Endothelial cell of umbilical vein (primary cell): ENCODE results near the gene SYDE2. TPM values are rescaled to one million over a fixed set of nuclear protein-coding genes. Genes with fewer than 3 reads are reported as not detected.
A peak's percentile ranks its signal among the peaks of the same experiment; 100 is the strongest.

Experiments used
- BruUV-seq: library from RNA; stranded (reverse); fragments of 400-500 nt; replicated peaks from 2 replicates; lab custom pipeline; 2021; lab: Mats Ljungman, UMichigan
- CTCF ChIA-PET: fragments of 300-600, 350-600 bp; sonication (Branson Sonifier 250); formaldehyde crosslinking; loops from one replicate; lab custom pipeline; 2021; ENCODE audit warnings: antibody characterized with exemption, inconsistent platforms; lab: Charles Lee
- POLR2A ChIA-PET: fragments of 300-600, 350-600 bp; sonication (Branson Sonifier 250); formaldehyde crosslinking; loops from one replicate; lab custom pipeline; 2021; ENCODE audit warnings: antibody characterized with exemption, inconsistent platforms; lab: Charles Lee
- DNase-seq: peaks from one replicate; pipeline ENCODE4 v3.0.0-alpha.2; 2011; ENCODE audit warnings: low read depth, low spot score
- FAIRE-seq: peaks from 2 replicates; lab custom pipeline; 2011; peaks lifted over from hg19 to GRCh38; lab: Jason Lieb, UNC
- H2AFZ ChIP-seq: 2 replicates; pipeline ENCODE4 v1.6.0; 2012; ENCODE audit warnings: low read depth, low read length, control low read depth, inconsistent platforms
- H3K27ac ChIP-seq: 2 replicates; pipeline ENCODE4 v1.5.1; 2011; ENCODE audit warnings: low read depth, mild to moderate bottlenecking, control low read depth, low read length, moderate library complexity; ENCODE audit not compliant: insufficient read depth
- H3K27me3 ChIP-seq, 2 experiments: 2 replicates each; pipeline versions ENCODE4 v1.6.0 to v1.6.1; 2011; ENCODE audit warnings: low read length in 2 of 2, mixed read lengths in 1 of 2; ENCODE audit not compliant: control insufficient read depth in 2 of 2, insufficient read depth in 2 of 2
- H3K36me3 ChIP-seq, 2 experiments: 2 replicates in 1 of 2; 3 replicates in 1 of 2; pipeline ENCODE4 v1.5.1; 2011; ENCODE audit warnings: low read length in 2 of 2, mild to moderate bottlenecking in 1 of 2, moderate library complexity in 1 of 2; ENCODE audit not compliant: control insufficient read depth in 2 of 2, insufficient read depth in 2 of 2; ENCODE audit errors: extremely low read depth in 1 of 2
- H3K4me1 ChIP-seq: 3 replicates; pipeline ENCODE4 v1.5.1; 2011; ENCODE audit warnings: mild to moderate bottlenecking, low read length; ENCODE audit not compliant: control insufficient read depth, insufficient read depth; ENCODE audit errors: extremely low read depth
- H3K4me2 ChIP-seq: 2 replicates; pipeline ENCODE4 v1.6.1; 2011; ENCODE audit warnings: low read length, control low read depth, mixed read lengths; ENCODE audit not compliant: insufficient read depth
- H3K4me3 ChIP-seq, 3 experiments: fragments of 200-600 bp in 1 of 3; sonication (generic), shearing (Covaris generic) in 1 of 3; replicated peaks in 1 of 3; 2 replicates each; pipeline ENCODE4 v1.5.1; 2011 to 2016; ENCODE audit warnings: control low read depth in 3 of 3, low read length in 3 of 3, mild to moderate bottlenecking in 2 of 3, inconsistent platforms in 1 of 3, low read depth in 1 of 3, moderate library complexity in 1 of 3; ENCODE audit not compliant: insufficient read depth in 1 of 3
- H3K79me2 ChIP-seq: 2 replicates; pipeline ENCODE4 v1.6.0; 2012; ENCODE audit warnings: low read length, inconsistent platforms; ENCODE audit not compliant: control insufficient read depth, insufficient read depth
- H3K9ac ChIP-seq: replicated peaks from 2 replicates; pipeline ENCODE3; 2011; ENCODE audit warnings: low read length, control low read depth; ENCODE audit not compliant: insufficient read depth; ENCODE audit errors: extremely low read depth
- H3K9me1 ChIP-seq: replicated peaks from 3 replicates; pipeline ENCODE4 v1.6.0; 2011; ENCODE audit warnings: mild to moderate bottlenecking, low read length; ENCODE audit not compliant: control insufficient read depth, insufficient read depth; ENCODE audit errors: extremely low read depth
- H3K9me3 ChIP-seq: replicated peaks from 2 replicates; pipeline ENCODE4 v1.5.1; 2012; ENCODE audit warnings: low read length, inconsistent platforms; ENCODE audit not compliant: control insufficient read depth, insufficient read depth
- H4K20me1 ChIP-seq: replicated peaks from 2 replicates; pipeline ENCODE3; 2011; ENCODE audit warnings: mild to moderate bottlenecking, low read length; ENCODE audit not compliant: control insufficient read depth, insufficient read depth; ENCODE audit errors: extremely low read depth
- EZH2 ChIP-seq: IDR thresholded peaks from 2 replicates; pipeline ENCODE4 v1.6.1; 2012; ENCODE audit warnings: borderline replicate concordance, low read depth, mild to moderate bottlenecking, moderate library complexity, low read length, inconsistent platforms; ENCODE audit not compliant: severe bottlenecking
- FOS ChIP-seq: IDR thresholded peaks from 2 replicates; pipeline ENCODE4 v1.6.1; 2011; ENCODE audit warnings: mild to moderate bottlenecking, low read length, moderate library complexity, borderline replicate concordance; ENCODE audit not compliant: insufficient read depth
- GATA2 ChIP-seq: IDR thresholded peaks from 2 replicates; pipeline ENCODE4 v1.7.0; 2011; ENCODE audit warnings: low read depth, mild to moderate bottlenecking, moderate library complexity, mixed read lengths, low read length; ENCODE audit not compliant: insufficient read length, insufficient read depth
- JUN ChIP-seq: IDR thresholded peaks from 2 replicates; pipeline ENCODE4 v1.6.1; 2011; ENCODE audit warnings: borderline replicate concordance, low read depth; ENCODE audit not compliant: insufficient read length, insufficient read depth
- MYC ChIP-seq: IDR thresholded peaks from one replicate; pipeline ENCODE4 v1.6.1; 2011; ENCODE audit warnings: mild to moderate bottlenecking, low read depth, low read length
- POLR2A ChIP-seq: IDR thresholded peaks from 2 replicates; pipeline ENCODE4 v1.6.1; 2012; ENCODE audit warnings: low read depth, mild to moderate bottlenecking, control low read depth, low read length
- POLR2AphosphoS5 ChIP-seq: IDR thresholded peaks from 2 replicates; pipeline ENCODE4 v1.6.1; 2012; ENCODE audit warnings: low read depth, mild to moderate bottlenecking, control low read depth, low read length, moderate library complexity; ENCODE audit not compliant: insufficient read depth
- dilution Hi-C: fragments of 300-500 bp; cut with MboI; formaldehyde crosslinking; loops from one replicate; pipeline ENCODE4 v1.15.0; 2019; ENCODE audit warnings: low sequenced_read_pairs; ENCODE audit not compliant: extremely low pct_ligation_motif_present
- intact Hi-C: fragments of 100-400 bp; cut with micrococcal nuclease; formaldehyde crosslinking; loops from one replicate; pipeline ENCODE4 v1.10.0; 2022
- polyA plus RNA-seq, 4 experiments: library from polyadenylated mRNA; depleted of rRNA in 3 of 4; stranded (reverse) in 3 of 4; unstranded in 1 of 4; fragments of >200 nt; gene quantifications; 2 replicates each; pipeline versions ENCODE4 v1.2.1 to v1.2.3, GENCODE V29; 2011 to 2012; ENCODE audit warnings: missing spikeins in 1 of 4
- total RNA-seq: library from RNA; stranded (reverse); gene quantifications from 2 replicates; pipeline ENCODE4 v1.2.3, GENCODE V29; 2021
- TF ChIP-seq, protein P1 (sequence below): IDR thresholded peaks from 2 replicates; pipeline ENCODE4 v1.6.1; 2011; ENCODE audit not compliant: insufficient read depth, insufficient read length
- TF ChIP-seq, protein P2 (sequence below), 2 donors: IDR thresholded peaks; 1 replicate in 1 of 2; 2 replicates in 1 of 2; pipeline ENCODE4 v1.5.1; 2011; ENCODE audit warnings: low read length in 2 of 2, mild to moderate bottlenecking in 2 of 2, moderate library complexity in 2 of 2, control low read depth in 1 of 2, inconsistent platforms in 1 of 2, low read depth in 1 of 2; ENCODE audit not compliant: insufficient read depth in 1 of 2; ENCODE audit errors: extremely low read depth in 1 of 2

Gene SYDE2
- total and polyA plus RNA-seq, 2 donors (not counting 3 experiments of a cell fraction or from before 2014, with no cell fraction given): 0.52 to 3.1 TPM

DNA sequence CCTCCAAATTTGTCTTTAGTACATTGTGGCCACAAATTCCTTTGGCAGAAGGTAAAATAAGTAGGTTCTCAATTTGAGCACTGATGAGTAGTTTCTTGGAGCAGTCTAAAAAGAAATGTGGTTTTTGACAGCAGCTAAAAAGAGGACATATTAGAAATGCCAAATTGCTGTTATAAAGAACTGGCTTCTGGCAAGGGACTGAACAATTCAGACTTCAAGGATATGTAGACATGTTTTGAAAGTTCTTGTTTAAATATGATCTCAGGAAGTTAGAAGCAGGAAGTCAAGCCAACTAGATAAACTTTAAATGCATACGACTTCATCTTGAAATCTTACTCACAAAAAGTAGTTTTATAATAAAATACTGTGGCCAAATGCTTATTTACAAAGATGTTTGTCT lies 39.8 kb upstream of the SYDE2 start:
- DNase-seq: peak; percentile 39
- peaks cover 4 to 7% of the 10 kb centered on the region in 2 experiments for H3K27me3 ChIP-seq
- ChIA-PET CTCF (interaction anchor here (1.0 to 3.0 kb wide), 8 partner anchors 10 to 297 kb away, joined by 3 to 26 read pairs (median 6); partner anchors contain the start of gene C1orf52), POLR2A (no interaction called here)
- no peaks in the 10 kb centered on the region for H3K9me3 ChIP-seq
- intact Hi-C loops: loop anchor here (5.0 kb wide), 1 partner anchor 38 kb away; the partner anchor contains the start of gene SYDE2
- dilution Hi-C loops: no loop called here
- peaks cover 11% of the 10 kb centered on the region for H3K4me1 ChIP-seq
- no peaks in the 10 kb centered on the region for H3K79me2 ChIP-seq
- H3K4me2 ChIP-seq: no peak overlapping the region
- peak; percentile 79 for FAIRE-seq
- BruUV-seq: no TSS peak
- H3K9me1 ChIP-seq: no peaks in the 10 kb centered on the region
- H3K9ac ChIP-seq: no peak overlapping the region
- no peak overlapping the region for H3K4me3 ChIP-seq
- no peaks in the 10 kb centered on the region for H3K36me3 ChIP-seq
- H4K20me1 ChIP-seq: no peaks in the 10 kb centered on the region
- peak overlapping the region; percentile 25 for H2AFZ ChIP-seq
- TF ChIP-seq MYC (no peak), EZH2 (no peak), GATA2 (no peak), JUN (no peak), FOS (no peak), POLR2AphosphoS5 (no peak), POLR2A (no peak)
- TF ChIP-seq, protein P1, sequence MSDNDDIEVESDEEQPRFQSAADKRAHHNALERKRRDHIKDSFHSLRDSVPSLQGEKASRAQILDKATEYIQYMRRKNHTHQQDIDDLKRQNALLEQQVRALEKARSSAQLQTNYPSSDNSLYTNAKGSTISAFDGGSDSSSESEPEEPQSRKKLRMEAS: no peak
- TF ChIP-seq, protein P2, sequence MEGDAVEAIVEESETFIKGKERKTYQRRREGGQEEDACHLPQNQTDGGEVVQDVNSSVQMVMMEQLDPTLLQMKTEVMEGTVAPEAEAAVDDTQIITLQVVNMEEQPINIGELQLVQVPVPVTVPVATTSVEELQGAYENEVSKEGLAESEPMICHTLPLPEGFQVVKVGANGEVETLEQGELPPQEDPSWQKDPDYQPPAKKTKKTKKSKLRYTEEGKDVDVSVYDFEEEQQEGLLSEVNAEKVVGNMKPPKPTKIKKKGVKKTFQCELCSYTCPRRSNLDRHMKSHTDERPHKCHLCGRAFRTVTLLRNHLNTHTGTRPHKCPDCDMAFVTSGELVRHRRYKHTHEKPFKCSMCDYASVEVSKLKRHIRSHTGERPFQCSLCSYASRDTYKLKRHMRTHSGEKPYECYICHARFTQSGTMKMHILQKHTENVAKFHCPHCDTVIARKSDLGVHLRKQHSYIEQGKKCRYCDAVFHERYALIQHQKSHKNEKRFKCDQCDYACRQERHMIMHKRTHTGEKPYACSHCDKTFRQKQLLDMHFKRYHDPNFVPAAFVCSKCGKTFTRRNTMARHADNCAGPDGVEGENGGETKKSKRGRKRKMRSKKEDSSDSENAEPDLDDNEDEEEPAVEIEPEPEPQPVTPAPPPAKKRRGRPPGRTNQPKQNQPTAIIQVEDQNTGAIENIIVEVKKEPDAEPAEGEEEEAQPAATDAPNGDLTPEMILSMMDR (IDR thresholded peaks at IDR 0.05; ENCODE audit: extremely low read depth in 1 of 2, insufficient read depth in 1 of 2, low read depth in 1 of 2, low read length in 2 of 2): no peak
- no peak overlapping the region for H3K27ac ChIP-seq
